A673 (cell line): Measurements from ENCODE around the gene RNFT2. TPM values are rescaled to one million over a fixed set of nuclear protein-coding genes. Genes with fewer than 3 reads are reported as not detected.

ENCODE experiments used
- BruUV-seq: library from RNA; stranded (reverse); fragments of 400-500 nt; replicated peaks from 2 replicates; lab custom pipeline; 2021; lab: Mats Ljungman, UMichigan
- CTCF ChIA-PET: fragments of 300-600 bp; sonication (Branson Sonifier 250); formaldehyde crosslinking; loops from one replicate; lab custom pipeline; 2022; ENCODE audit warnings: antibody characterized with exemption; lab: Charles Lee
- POLR2A ChIA-PET: fragments of 300-600 bp; sonication (Branson Sonifier 250); formaldehyde crosslinking; loops from one replicate; lab custom pipeline; 2022; ENCODE audit warnings: antibody characterized with exemption; ENCODE audit not compliant: low non-redundant PET; lab: Charles Lee
- DNase-seq: peaks from one replicate; pipeline ENCODE4 v3.0.0-alpha.2; 2015; ENCODE audit warnings: low spot score
- H3K27ac ChIP-seq: fragments of 200-600 bp; sonication (generic); 2 replicates; pipeline ENCODE4 v1.5.1; 2016; ENCODE audit warnings: mixed run types, low read depth, mild to moderate bottlenecking, mixed read lengths, antibody characterized with exemption, low read length; ENCODE audit not compliant: poor library complexity, severe bottlenecking
- H3K27me3 ChIP-seq: fragments of 200-600 bp; sonication (generic); replicated peaks from 2 replicates; pipeline ENCODE4 v1.6.1; 2017; ENCODE audit warnings: mixed run types, low read depth, mild to moderate bottlenecking, mixed read lengths, antibody characterized with exemption, low read length; ENCODE audit not compliant: insufficient read depth, poor library complexity
- H3K36me3 ChIP-seq: fragments of 200-600 bp; sonication (generic); 2 replicates; pipeline ENCODE4 v1.6.1; 2016; ENCODE audit warnings: mixed run types, mild to moderate bottlenecking, mixed read lengths, antibody characterized with exemption, low read length; ENCODE audit not compliant: insufficient read depth, poor library complexity, severe bottlenecking
- H3K4me1 ChIP-seq: fragments of 200-600 bp; sonication (generic); 2 replicates; pipeline ENCODE4 v1.6.1; 2017; ENCODE audit warnings: mixed run types, mild to moderate bottlenecking, mixed read lengths, antibody characterized with exemption, low read length; ENCODE audit not compliant: insufficient read depth, poor library complexity, severe bottlenecking
- H3K4me3 ChIP-seq: fragments of 200-600 bp; sonication (generic); 2 replicates; pipeline ENCODE4 v1.5.1; 2016; ENCODE audit warnings: low read depth, mixed run types, mild to moderate bottlenecking, mixed read lengths, low read length; ENCODE audit not compliant: poor library complexity, severe bottlenecking
- H3K9me3 ChIP-seq: fragments of 200-600 bp; sonication (generic); 2 replicates; pipeline ENCODE4 v1.6.1; 2016; ENCODE audit warnings: mixed run types, low read depth, mild to moderate bottlenecking, mixed read lengths, antibody characterized with exemption, low read length; ENCODE audit not compliant: poor library complexity, severe bottlenecking
- EZH2 ChIP-seq: fragments of 200-600 bp; sonication (generic); IDR thresholded peaks from 2 replicates; pipeline ENCODE4 v1.6.1; 2017; ENCODE audit warnings: borderline replicate concordance, low read depth, mild to moderate bottlenecking, mixed read lengths, antibody characterized with exemption, low read length; ENCODE audit not compliant: poor library complexity, severe bottlenecking
- intact Hi-C: fragments of 100-400 bp; cut with micrococcal nuclease; formaldehyde crosslinking; loops from one replicate; pipeline ENCODE4 v1.10.0; 2022; ENCODE audit not compliant: unreplicated experiment
- total RNA-seq: library from RNA; stranded (reverse); gene quantifications from 2 replicates; pipeline ENCODE4 v1.2.3, GENCODE V29; 2021
- TF ChIP-seq, protein P1 (sequence below): fragments of 300-800, 200-600 bp; sonication (generic); conservative IDR thresholded peaks from 2 replicates; pipeline ENCODE4 v1.5.1; 2017; ENCODE audit warnings: low read depth, mild to moderate bottlenecking, antibody characterized with exemption, low read length, moderate library complexity, mixed read lengths

The RNFT2 gene
- total RNA-seq, 1 experiment from 2014 or later, result 36.4 TPM

DNA sequence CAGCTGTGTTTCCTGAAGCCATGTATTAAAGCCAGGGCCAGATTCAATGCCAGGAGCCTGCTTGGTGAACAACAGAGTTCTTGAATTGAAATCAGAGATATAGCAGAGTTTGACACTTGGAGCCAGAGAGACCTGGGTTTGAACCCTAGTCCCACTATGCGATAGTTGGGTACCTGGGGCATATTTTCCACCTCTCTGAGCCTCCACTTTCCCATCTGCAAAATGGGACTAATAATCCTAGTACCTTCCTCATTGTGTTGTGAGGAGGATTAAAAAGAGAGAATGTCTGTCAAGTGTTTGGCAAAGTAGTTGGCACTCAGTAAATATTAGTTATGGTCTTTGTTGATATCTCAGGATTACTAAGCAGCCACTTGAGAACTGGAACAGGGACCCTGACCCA lies 149.1 kb downstream of the RNFT2 start:
- BruUV-seq, result no TSS peak
- Histone ChIP-seq H3K36me3 (no peaks in the 10 kb centered on the region), H3K27ac (no peak overlapping the region), H3K4me1 (no peaks in the 10 kb centered on the region), H3K27me3 (peaks cover 20% of the 10 kb centered on the region), H3K4me3 (no peak overlapping the region), H3K9me3 (no peaks in the 10 kb centered on the region)
- ChIA-PET POLR2A (no interaction called here), CTCF (no interaction called here)
- intact Hi-C loops, result no loop called here
- TF ChIP-seq EZH2, result no peak
- TF ChIP-seq, protein P1, sequence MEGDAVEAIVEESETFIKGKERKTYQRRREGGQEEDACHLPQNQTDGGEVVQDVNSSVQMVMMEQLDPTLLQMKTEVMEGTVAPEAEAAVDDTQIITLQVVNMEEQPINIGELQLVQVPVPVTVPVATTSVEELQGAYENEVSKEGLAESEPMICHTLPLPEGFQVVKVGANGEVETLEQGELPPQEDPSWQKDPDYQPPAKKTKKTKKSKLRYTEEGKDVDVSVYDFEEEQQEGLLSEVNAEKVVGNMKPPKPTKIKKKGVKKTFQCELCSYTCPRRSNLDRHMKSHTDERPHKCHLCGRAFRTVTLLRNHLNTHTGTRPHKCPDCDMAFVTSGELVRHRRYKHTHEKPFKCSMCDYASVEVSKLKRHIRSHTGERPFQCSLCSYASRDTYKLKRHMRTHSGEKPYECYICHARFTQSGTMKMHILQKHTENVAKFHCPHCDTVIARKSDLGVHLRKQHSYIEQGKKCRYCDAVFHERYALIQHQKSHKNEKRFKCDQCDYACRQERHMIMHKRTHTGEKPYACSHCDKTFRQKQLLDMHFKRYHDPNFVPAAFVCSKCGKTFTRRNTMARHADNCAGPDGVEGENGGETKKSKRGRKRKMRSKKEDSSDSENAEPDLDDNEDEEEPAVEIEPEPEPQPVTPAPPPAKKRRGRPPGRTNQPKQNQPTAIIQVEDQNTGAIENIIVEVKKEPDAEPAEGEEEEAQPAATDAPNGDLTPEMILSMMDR, result no peak
- DNase-seq, result no peak

DNA sequence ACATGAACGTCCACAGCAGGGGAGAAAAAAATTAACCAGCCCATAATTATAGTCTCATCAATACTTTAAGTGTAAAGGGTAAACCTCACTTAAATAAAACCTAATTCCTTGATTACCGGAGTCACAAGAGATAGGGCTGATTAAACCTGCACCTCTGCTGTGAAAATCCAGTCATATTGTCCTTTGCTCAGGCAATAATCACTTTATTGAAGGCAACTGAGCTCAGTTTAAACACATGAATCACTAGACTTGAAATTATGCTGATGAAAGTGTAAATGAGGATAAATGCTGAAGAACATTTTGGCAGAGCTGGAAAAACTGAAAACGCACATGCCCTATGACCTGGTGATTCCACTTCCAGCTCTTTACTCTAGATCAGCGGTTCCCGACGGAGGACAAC lies 149.8 kb downstream of the RNFT2 start:
- no peak overlapping the region for H3K4me3 ChIP-seq
- POLR2A ChIA-PET, result no interaction called here
- no peaks in the 10 kb centered on the region for H3K9me3 ChIP-seq
- CTCF ChIA-PET, result no interaction called here
- BruUV-seq, result no TSS peak
- no peaks in the 10 kb centered on the region for H3K4me1 ChIP-seq
- no peak for TF ChIP-seq EZH2
- TF ChIP-seq, protein P1, result no peak
- intact Hi-C loops, result no loop called here
- H3K36me3 ChIP-seq, result no peaks in the 10 kb centered on the region
- H3K27ac ChIP-seq, result no peak overlapping the region
- peaks cover 13% of the 10 kb centered on the region for H3K27me3 ChIP-seq
- DNase-seq, result no peak

DNA sequence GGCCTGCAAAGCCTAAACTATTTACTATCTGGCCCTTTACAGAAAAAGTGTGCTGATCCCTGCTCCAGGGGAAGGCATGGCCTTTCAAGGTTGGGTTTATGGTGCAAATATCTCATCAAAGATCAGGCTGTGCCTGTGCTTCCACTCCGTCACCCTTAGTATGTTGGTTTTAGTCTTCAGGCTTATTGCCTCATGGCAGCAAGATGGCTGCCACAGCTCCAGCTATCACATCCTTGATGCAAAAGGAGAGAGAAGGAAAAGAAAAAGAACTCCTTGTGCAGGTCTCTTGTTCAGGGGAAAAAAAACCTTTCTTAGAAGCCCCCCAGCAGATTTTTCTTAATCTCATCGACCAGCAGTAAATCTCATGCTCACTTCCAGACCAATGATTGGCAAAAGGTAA lies 152.2 kb downstream of the RNFT2 start:
- Histone ChIP-seq H3K4me1 (no peaks in the 10 kb centered on the region), H3K4me3 (no peak overlapping the region), H3K27ac (no peak overlapping the region), H3K9me3 (no peaks in the 10 kb centered on the region), H3K27me3 (no peaks in the 10 kb centered on the region), H3K36me3 (no peaks in the 10 kb centered on the region)
- intact Hi-C loops, result no loop called here
- no peak for TF ChIP-seq EZH2
- TF ChIP-seq, protein P1, result no peak
- POLR2A ChIA-PET, result no interaction called here
- CTCF ChIA-PET, result no interaction called here
- no peak for DNase-seq
- BruUV-seq, result no TSS peak
